OCI-LY1 (cell line): ENCODE results near the gene MPPED1.

ENCODE experiments used
- H2AFZ ChIP-seq: fragments of 200-600 bp; sonication (generic), shearing (Covaris generic); 2 replicates; pipeline ENCODE4 v1.6.0; 2014; ENCODE audit warnings: antibody characterized with exemption, mild to moderate bottlenecking, low read length
- H3F3A ChIP-seq: fragments of 200-600 bp; sonication (generic), shearing (Covaris generic); 2 replicates; pipeline ENCODE4 v1.6.0; 2014; ENCODE audit warnings: mild to moderate bottlenecking, antibody characterized with exemption, low read length, moderate library complexity; ENCODE audit not compliant: insufficient read depth
- H3K27ac ChIP-seq: fragments of 200-600 bp; sonication (generic); 2 replicates; pipeline ENCODE4 v1.5.1; 2014; ENCODE audit warnings: low read length, mixed run types, mild to moderate bottlenecking, low read depth; ENCODE audit not compliant: poor library complexity, severe bottlenecking
- H3K27me3 ChIP-seq: fragments of 200-600 bp; sonication (generic); 2 replicates; pipeline ENCODE4 v1.6.0; 2014; ENCODE audit warnings: antibody characterized with exemption, mild to moderate bottlenecking, low read length, moderate library complexity; ENCODE audit not compliant: insufficient read depth
- H3K36me3 ChIP-seq: fragments of 200-600 bp; sonication (generic); 2 replicates; pipeline ENCODE4 v1.6.1; 2014; ENCODE audit warnings: mild to moderate bottlenecking, antibody characterized with exemption, low read length, moderate library complexity, mixed read lengths; ENCODE audit not compliant: insufficient read depth
- H3K4me1 ChIP-seq: fragments of 200-600 bp; sonication (generic); 2 replicates; pipeline ENCODE4 v1.5.1; 2014; ENCODE audit warnings: mild to moderate bottlenecking, low read length, moderate library complexity; ENCODE audit not compliant: insufficient read depth, severe bottlenecking
- H3K4me2 ChIP-seq: fragments of 200-600 bp; sonication (generic), shearing (Covaris generic); 2 replicates; pipeline ENCODE4 v1.6.1; 2014; ENCODE audit warnings: low read length
- H3K4me3 ChIP-seq: fragments of 200-600 bp; sonication (generic); 2 replicates; pipeline ENCODE4 v1.5.1; 2014; ENCODE audit warnings: low read length, low read depth, mild to moderate bottlenecking, mixed read lengths; ENCODE audit not compliant: poor library complexity, severe bottlenecking
- H3K79me2 ChIP-seq: fragments of 200-600 bp; shearing (Covaris generic); 2 replicates; pipeline ENCODE4 v1.6.1; 2016; ENCODE audit warnings: mixed run types, low read length, mixed read lengths; ENCODE audit not compliant: insufficient read depth
- H3K9ac ChIP-seq: fragments of 200-600 bp; sonication (generic), shearing (Covaris generic); 2 replicates; pipeline ENCODE4 v1.6.1; 2014; ENCODE audit warnings: mild to moderate bottlenecking, low read length, mixed read lengths
- H3K9me2 ChIP-seq: fragments of 200-600 bp; sonication (generic), shearing (Covaris generic); 2 replicates; pipeline ENCODE4 v1.6.1; 2014; ENCODE audit warnings: low read depth, mild to moderate bottlenecking, low read length, mixed read lengths
- H3K9me3 ChIP-seq: fragments of 200-600 bp; shearing (Covaris generic); 2 replicates; pipeline ENCODE4 v1.6.1; 2014; ENCODE audit warnings: low read length, mixed read lengths
- H4K20me1 ChIP-seq: fragments of 200-600 bp; sonication (generic), shearing (Covaris generic); 2 replicates; pipeline ENCODE4 v1.6.0; 2016; ENCODE audit warnings: mild to moderate bottlenecking, low read length; ENCODE audit not compliant: insufficient read depth
- CTCF ChIP-seq: fragments of 200-600 bp; sonication (generic), shearing (Covaris generic); IDR thresholded peaks from 2 replicates; pipeline ENCODE4 v1.5.1; 2017; ENCODE audit warnings: mild to moderate bottlenecking, antibody characterized with exemption, low read length, moderate library complexity, mixed read lengths
- EZH2 ChIP-seq: fragments of 200-600 bp; sonication (generic), shearing (Covaris generic); IDR thresholded peaks from 2 replicates; pipeline ENCODE4 v1.8.0; 2017; ENCODE audit warnings: borderline replicate concordance, mixed run types, mild to moderate bottlenecking, antibody characterized with exemption, low read length, moderate library complexity, mixed read lengths

Gene MPPED1

GRCh38 chr22:43447380-43447779 lies 35.6 kb downstream of the MPPED1 start:
- no peak overlapping the region for H3K27ac ChIP-seq
- no peaks in the 10 kb centered on the region for H3K4me1 ChIP-seq
- H2AFZ ChIP-seq = no peak overlapping the region
- H4K20me1 ChIP-seq = no peaks in the 10 kb centered on the region
- no peak overlapping the region for H3K4me2 ChIP-seq
- H3K36me3 ChIP-seq = no peaks in the 10 kb centered on the region
- H3K9me2 ChIP-seq = no peaks in the 10 kb centered on the region
- no peaks in the 10 kb centered on the region for H3F3A ChIP-seq
- no peaks in the 10 kb centered on the region for H3K79me2 ChIP-seq
- H3K27me3 ChIP-seq = no peaks in the 10 kb centered on the region
- H3K4me3 ChIP-seq = no peak overlapping the region
- H3K9me3 ChIP-seq = no peaks in the 10 kb centered on the region
- TF ChIP-seq CTCF = no peak
- no peak for TF ChIP-seq EZH2
- H3K9ac ChIP-seq = no peak overlapping the region

GRCh38 chr22:43448048-43448447 lies 36.2 kb downstream of the MPPED1 start:
- H3K27ac ChIP-seq = no peak overlapping the region
- no peaks in the 10 kb centered on the region for H3K79me2 ChIP-seq
- H3F3A ChIP-seq = no peaks in the 10 kb centered on the region
- no peaks in the 10 kb centered on the region for H3K9me3 ChIP-seq
- no peaks in the 10 kb centered on the region for H3K9me2 ChIP-seq
- H3K27me3 ChIP-seq = no peaks in the 10 kb centered on the region
- H3K9ac ChIP-seq = no peak overlapping the region
- H3K4me3 ChIP-seq = no peak overlapping the region
- H3K4me2 ChIP-seq = no peak overlapping the region
- TF ChIP-seq EZH2 (no peak), CTCF (no peak)
- H2AFZ ChIP-seq = no peak overlapping the region
- no peaks in the 10 kb centered on the region for H3K36me3 ChIP-seq
- no peaks in the 10 kb centered on the region for H3K4me1 ChIP-seq
- no peaks in the 10 kb centered on the region for H4K20me1 ChIP-seq

- Histone ChIP-seq H3K79me2 (no peaks in the 10 kb centered on the region), H3K27me3 (no peaks in the 10 kb centered on the region), H3K9me2 (no peaks in the 10 kb centered on the region), H3K9me3 (no peaks in the 10 kb centered on the region), H3K27ac (no peak overlapping the region), H3K4me1 (no peaks in the 10 kb centered on the region), H3K9ac (no peak overlapping the region), H2AFZ (no peak overlapping the region), H4K20me1 (no peaks in the 10 kb centered on the region), H3K36me3 (no peaks in the 10 kb centered on the region), H3F3A (no peaks in the 10 kb centered on the region), H3K4me3 (no peak overlapping the region), H3K4me2 (no peak overlapping the region)
- TF ChIP-seq CTCF (no peak), EZH2 (no peak)
Measured at GRCh38 chr22:43449205-43449830, 37.5 kb downstream of the MPPED1 start.
